Measurements from ENCODE around the gene CENPN. TPM values are rescaled to one million over a fixed set of nuclear protein-coding genes. Genes with fewer than 3 reads are reported as not detected.

The CENPN gene
- polyA plus RNA-seq, 1 experiment, result 23.1 TPM

DNA sequence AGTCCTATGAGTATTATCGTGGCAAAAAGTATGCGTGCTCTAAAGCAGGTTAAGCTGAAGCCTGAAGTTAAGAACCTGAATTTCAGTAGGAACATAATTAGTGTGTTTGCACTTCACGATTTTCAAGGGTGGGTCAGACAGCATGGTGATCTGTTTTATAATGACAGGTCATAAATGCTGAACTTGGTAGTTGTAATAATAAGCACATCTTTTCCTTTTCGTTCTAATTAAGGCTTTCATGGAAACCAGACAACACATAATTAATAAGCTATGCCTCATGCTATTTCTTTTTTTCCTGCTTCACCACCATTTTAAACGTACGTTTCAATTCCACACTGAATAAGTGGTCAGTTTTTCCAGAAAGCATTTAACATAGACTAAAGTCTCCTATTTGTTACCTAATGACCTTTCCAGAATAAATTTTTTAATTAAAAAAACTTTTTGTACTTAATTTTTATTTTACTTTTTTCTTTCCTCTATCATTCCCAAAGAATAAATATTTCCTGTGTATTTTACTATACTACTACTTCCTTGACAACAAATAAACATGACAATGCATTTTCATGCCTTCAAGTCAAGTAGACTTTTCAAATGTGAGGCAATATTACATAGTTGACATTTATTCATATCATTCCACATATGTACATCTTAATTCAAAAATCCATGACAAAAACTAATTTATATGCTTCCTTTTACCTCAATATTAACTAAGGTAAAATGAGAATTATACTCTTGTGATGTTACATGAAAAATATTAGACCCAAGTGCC lies 22.7 kb upstream of the CENPN start:
- ChIA-PET CTCF (interaction anchor here (0.8 kb wide), 1 partner anchor 20 kb away, joined by 4 read pairs; no protein-coding TSS in a partner anchor), POLR2A (no interaction called here)
- DNase-seq (ENCODE audit: low read depth, low spot score), result no peak

DNA sequence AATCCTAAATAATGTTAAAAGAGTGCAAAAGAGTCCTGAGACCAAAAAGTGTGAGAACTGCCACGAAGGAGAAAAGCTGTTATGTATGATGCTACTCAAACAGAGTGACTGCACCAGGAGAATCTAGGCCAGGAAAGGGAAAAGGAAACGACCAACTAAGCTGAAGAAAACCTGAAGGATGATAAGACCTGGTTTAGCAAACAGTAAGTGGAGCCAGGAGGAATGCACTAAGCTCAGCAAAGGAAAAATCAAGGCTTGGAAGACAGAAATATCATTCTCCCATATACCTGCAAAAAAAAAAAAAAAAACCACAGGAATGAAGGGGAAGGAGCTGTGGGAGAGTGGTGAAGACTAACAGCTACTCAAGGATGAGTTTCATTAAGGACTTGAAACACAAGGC lies 21.4 kb upstream of the CENPN start:
- no peak for DNase-seq (ENCODE audit: low read depth, low spot score)
- H3K9me3 ChIP-seq (ENCODE audit: control insufficient read depth, insufficient read depth, low read length), result no peaks in the 10 kb centered on the region
- ChIA-PET CTCF (interaction anchor here (0.6 to 10.6 kb wide), 4 partner anchors 11 to 160 kb away, joined by 5 to 120 read pairs (median 6); no protein-coding TSS in a partner anchor), POLR2A (interaction anchor here (0.7 kb wide), 2 partner anchors 93 to 674 kb away, joined by 4 to 8 read pairs; no protein-coding TSS in a partner anchor)
- H3K27ac ChIP-seq (ENCODE audit: low read depth, low read length), result no peak overlapping the region
- TF ChIP-seq, protein P1, sequence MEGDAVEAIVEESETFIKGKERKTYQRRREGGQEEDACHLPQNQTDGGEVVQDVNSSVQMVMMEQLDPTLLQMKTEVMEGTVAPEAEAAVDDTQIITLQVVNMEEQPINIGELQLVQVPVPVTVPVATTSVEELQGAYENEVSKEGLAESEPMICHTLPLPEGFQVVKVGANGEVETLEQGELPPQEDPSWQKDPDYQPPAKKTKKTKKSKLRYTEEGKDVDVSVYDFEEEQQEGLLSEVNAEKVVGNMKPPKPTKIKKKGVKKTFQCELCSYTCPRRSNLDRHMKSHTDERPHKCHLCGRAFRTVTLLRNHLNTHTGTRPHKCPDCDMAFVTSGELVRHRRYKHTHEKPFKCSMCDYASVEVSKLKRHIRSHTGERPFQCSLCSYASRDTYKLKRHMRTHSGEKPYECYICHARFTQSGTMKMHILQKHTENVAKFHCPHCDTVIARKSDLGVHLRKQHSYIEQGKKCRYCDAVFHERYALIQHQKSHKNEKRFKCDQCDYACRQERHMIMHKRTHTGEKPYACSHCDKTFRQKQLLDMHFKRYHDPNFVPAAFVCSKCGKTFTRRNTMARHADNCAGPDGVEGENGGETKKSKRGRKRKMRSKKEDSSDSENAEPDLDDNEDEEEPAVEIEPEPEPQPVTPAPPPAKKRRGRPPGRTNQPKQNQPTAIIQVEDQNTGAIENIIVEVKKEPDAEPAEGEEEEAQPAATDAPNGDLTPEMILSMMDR (IDR thresholded peaks at IDR 0.05; ENCODE audit: low read depth, low read length), result no peak
- H3K4me3 ChIP-seq (ENCODE audit: low read depth, low read length), result no peak overlapping the region
- no peaks in the 10 kb centered on the region for H3K27me3 ChIP-seq (ENCODE audit: control insufficient read depth, insufficient read depth, low read length)

More for the DNA sequence above, 22.7 kb upstream of the CENPN start:
- Histone ChIP-seq H3K27me3 (ENCODE audit: control insufficient read depth, insufficient read depth, low read length) (no peaks in the 10 kb centered on the region), H3K4me3 (ENCODE audit: low read depth, low read length) (no peak overlapping the region), H3K9me3 (ENCODE audit: control insufficient read depth, insufficient read depth, low read length) (no peaks in the 10 kb centered on the region), H3K27ac (ENCODE audit: low read depth, low read length) (no peak overlapping the region)
- TF ChIP-seq, protein P1 (IDR thresholded peaks at IDR 0.05; ENCODE audit: low read depth, low read length), result no peak

DNA sequence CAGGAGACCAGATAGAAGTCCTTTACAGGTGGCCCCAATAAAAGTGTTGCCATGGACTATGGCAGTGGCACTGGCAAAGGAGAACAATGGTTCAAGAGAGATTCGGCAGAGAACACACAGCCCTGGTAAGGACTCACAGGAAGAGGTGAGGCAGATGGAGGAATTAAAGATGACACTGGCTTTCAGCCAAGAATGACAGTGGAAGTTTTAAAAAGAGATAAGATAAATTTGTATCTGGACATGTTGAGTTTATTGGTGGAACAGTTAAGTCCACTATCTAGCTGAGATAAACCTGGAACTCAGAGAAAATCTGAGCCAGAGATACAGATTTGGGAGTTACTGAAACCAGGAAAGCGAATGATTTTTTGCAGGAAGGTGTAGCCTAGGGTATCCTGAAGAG lies 20.5 kb upstream of the CENPN start:
- H3K9me3 ChIP-seq (ENCODE audit: control insufficient read depth, insufficient read depth, low read length), result no peaks in the 10 kb centered on the region
- no peak overlapping the region for H3K4me3 ChIP-seq (ENCODE audit: low read depth, low read length)
- ChIA-PET POLR2A (no interaction called here), CTCF (interaction anchor here (10.6 kb wide), 1 partner anchor 18 kb away, joined by 120 read pairs; no protein-coding TSS in a partner anchor)
- H3K27me3 ChIP-seq (ENCODE audit: control insufficient read depth, insufficient read depth, low read length), result no peaks in the 10 kb centered on the region
- TF ChIP-seq, protein P1 (IDR thresholded peaks at IDR 0.05; ENCODE audit: low read depth, low read length), result no peak
- no peak overlapping the region for H3K27ac ChIP-seq (ENCODE audit: low read depth, low read length)
- no peak for DNase-seq (ENCODE audit: low read depth, low spot score)

DNA sequence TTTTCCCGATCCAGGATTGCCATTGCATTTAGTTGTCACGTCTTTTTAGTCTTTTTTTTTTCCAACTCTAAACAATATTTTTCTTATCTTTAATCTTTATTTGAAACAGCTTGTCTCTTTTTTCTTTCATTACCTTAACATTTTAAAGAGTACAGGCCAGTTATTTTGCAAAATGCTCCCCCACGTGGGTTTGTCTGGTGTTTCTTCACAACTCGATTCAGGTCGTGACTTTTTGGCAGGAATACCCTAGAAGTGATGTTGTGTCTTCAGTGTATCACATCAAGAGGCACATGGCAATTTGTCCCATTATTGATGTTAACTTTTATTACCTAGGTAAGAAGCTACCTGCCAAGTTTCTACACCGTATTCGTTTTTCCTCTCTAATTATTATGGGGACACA lies 18.3 kb upstream of the CENPN start:
- Histone ChIP-seq H3K9me3 (ENCODE audit: control insufficient read depth, insufficient read depth, low read length) (no peaks in the 10 kb centered on the region), H3K27me3 (ENCODE audit: control insufficient read depth, insufficient read depth, low read length) (no peaks in the 10 kb centered on the region), H3K4me3 (ENCODE audit: low read depth, low read length) (no peak overlapping the region), H3K27ac (ENCODE audit: low read depth, low read length) (no peak overlapping the region)
- ChIA-PET POLR2A (no interaction called here), CTCF (interaction anchor here (10.6 kb wide), 1 partner anchor 16 kb away, joined by 120 read pairs; no protein-coding TSS in a partner anchor)
- DNase-seq (ENCODE audit: low read depth, low spot score), result no peak
- TF ChIP-seq, protein P1 (IDR thresholded peaks at IDR 0.05; ENCODE audit: low read depth, low read length), result no peak

DNA sequence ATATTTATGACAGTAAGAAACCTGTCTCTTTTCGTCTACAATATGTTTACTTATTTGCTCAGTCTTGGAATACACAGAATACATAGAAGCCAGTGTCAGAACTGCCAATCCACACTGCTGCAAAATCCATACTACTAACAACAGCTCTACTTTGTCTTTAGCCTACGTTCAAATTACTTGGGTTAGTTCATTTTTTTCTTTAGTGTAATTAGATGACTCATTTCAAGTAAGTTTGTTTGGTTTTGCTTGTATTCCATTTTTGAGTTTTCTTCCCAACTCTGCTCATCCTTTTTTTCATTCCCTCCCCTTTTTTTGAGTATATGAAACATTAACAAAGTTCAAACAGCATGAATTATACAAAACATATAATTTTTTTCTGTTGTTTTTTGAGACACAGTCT lies 17.2 kb upstream of the CENPN start:
- Histone ChIP-seq H3K4me3 (ENCODE audit: low read depth, low read length) (no peak overlapping the region), H3K9me3 (ENCODE audit: control insufficient read depth, insufficient read depth, low read length) (no peaks in the 10 kb centered on the region), H3K27ac (ENCODE audit: low read depth, low read length) (no peak overlapping the region), H3K27me3 (ENCODE audit: control insufficient read depth, insufficient read depth, low read length) (no peaks in the 10 kb centered on the region)
- DNase-seq (ENCODE audit: low read depth, low spot score), result no peak
- POLR2A ChIA-PET, result no interaction called here
- CTCF ChIA-PET, result interaction anchor here (1.2 to 10.6 kb wide), 2 partner anchors 15 to 41 kb away, joined by 3 to 120 read pairs; no protein-coding TSS in a partner anchor
- TF ChIP-seq, protein P1 (IDR thresholded peaks at IDR 0.05; ENCODE audit: low read depth, low read length), result no peak

Data from AG04450 (cell line).